Measurements from ENCODE around the gene KCNE3. TPM values are rescaled to one million over a fixed set of nuclear protein-coding genes. Genes with fewer than 3 reads are reported as not detected.

Gene KCNE3
- total RNA-seq, 1 experiment from 2014 or later = not detected

GRCh38 chr11:74460065-74460464, 7.3 kb downstream of the KCNE3 start:
- Histone ChIP-seq H2AFZ (ENCODE audit: low read length) (no peak overlapping the region), H3K27ac (ENCODE audit: low read length) (no peak overlapping the region), H4K20me1 (ENCODE audit: insufficient read depth, low read depth, low read length) (no peaks in the 10 kb centered on the region), H3K4me2 (ENCODE audit: low read depth, low read length, poor library complexity, severe bottlenecking) (no peak overlapping the region), H3K36me3 (ENCODE audit: insufficient read depth, low read length) (no peaks in the 10 kb centered on the region), H3K9me3 (ENCODE audit: low read length) (no peaks in the 10 kb centered on the region), H3K4me3 (ENCODE audit: low read length) (no peak overlapping the region), H3K79me2 (ENCODE audit: low read length) (no peaks in the 10 kb centered on the region), H3K9ac (ENCODE audit: low read length) (no peak overlapping the region), H3K4me1 (ENCODE audit: low read length) (no peaks in the 10 kb centered on the region), H3K27me3 (ENCODE audit: low read length) (no peaks in the 10 kb centered on the region), H3K9me2 (replicated peaks; ENCODE audit: insufficient read depth, low read length) (no peaks in the 10 kb centered on the region)
- DNase-seq = no peak

GRCh38 chr11:74459584-74459983, 7.8 kb downstream of the KCNE3 start:
- Histone ChIP-seq H4K20me1 (ENCODE audit: insufficient read depth, low read depth, low read length) (no peaks in the 10 kb centered on the region), H3K27ac (ENCODE audit: low read length) (no peak overlapping the region), H3K9me3 (ENCODE audit: low read length) (no peaks in the 10 kb centered on the region), H3K27me3 (ENCODE audit: low read length) (no peaks in the 10 kb centered on the region), H2AFZ (ENCODE audit: low read length) (no peak overlapping the region), H3K4me2 (ENCODE audit: low read depth, low read length, poor library complexity, severe bottlenecking) (no peak overlapping the region), H3K36me3 (ENCODE audit: insufficient read depth, low read length) (no peaks in the 10 kb centered on the region), H3K4me3 (ENCODE audit: low read length) (no peak overlapping the region), H3K79me2 (ENCODE audit: low read length) (no peaks in the 10 kb centered on the region), H3K9ac (ENCODE audit: low read length) (no peak overlapping the region), H3K9me2 (replicated peaks; ENCODE audit: insufficient read depth, low read length) (no peaks in the 10 kb centered on the region), H3K4me1 (ENCODE audit: low read length) (no peaks in the 10 kb centered on the region)
- DNase-seq = no peak

- no peak overlapping the region for H3K4me3 ChIP-seq (ENCODE audit: low read length)
- no peaks in the 10 kb centered on the region for H3K9me3 ChIP-seq (ENCODE audit: low read length)
- H3K27me3 ChIP-seq (ENCODE audit: low read length) = no peaks in the 10 kb centered on the region
- H3K36me3 ChIP-seq (ENCODE audit: insufficient read depth, low read length) = no peaks in the 10 kb centered on the region
- H3K9me2 ChIP-seq (replicated peaks; ENCODE audit: insufficient read depth, low read length) = no peaks in the 10 kb centered on the region
- H3K4me1 ChIP-seq (ENCODE audit: low read length) = no peaks in the 10 kb centered on the region
- H3K9ac ChIP-seq (ENCODE audit: low read length) = no peak overlapping the region
- no peaks in the 10 kb centered on the region for H4K20me1 ChIP-seq (ENCODE audit: insufficient read depth, low read depth, low read length)
- H3K4me2 ChIP-seq (ENCODE audit: low read depth, low read length, poor library complexity, severe bottlenecking) = no peak overlapping the region
- DNase-seq = no peak
- no peak overlapping the region for H3K27ac ChIP-seq (ENCODE audit: low read length)
- no peaks in the 10 kb centered on the region for H3K79me2 ChIP-seq (ENCODE audit: low read length)
- no peak overlapping the region for H2AFZ ChIP-seq (ENCODE audit: low read length)
Observed at GRCh38 chr11:74457356-74457755, 10.0 kb downstream of the KCNE3 start.

- no peak overlapping the region for H3K9ac ChIP-seq (ENCODE audit: low read length)
- no peaks in the 10 kb centered on the region for H3K27me3 ChIP-seq (ENCODE audit: low read length)
- no peak overlapping the region for H2AFZ ChIP-seq (ENCODE audit: low read length)
- no peaks in the 10 kb centered on the region for H3K9me2 ChIP-seq (replicated peaks; ENCODE audit: insufficient read depth, low read length)
- H3K79me2 ChIP-seq (ENCODE audit: low read length) = no peaks in the 10 kb centered on the region
- no peaks in the 10 kb centered on the region for H3K36me3 ChIP-seq (ENCODE audit: insufficient read depth, low read length)
- H3K4me1 ChIP-seq (ENCODE audit: low read length) = peaks cover 6% of the 10 kb centered on the region; the same call in 1 of the 2 replicates
- H4K20me1 ChIP-seq (ENCODE audit: insufficient read depth, low read depth, low read length) = no peaks in the 10 kb centered on the region
- peak; percentile 86 for DNase-seq
- H3K4me3 ChIP-seq (ENCODE audit: low read length) = no peak overlapping the region
- no peak overlapping the region for H3K4me2 ChIP-seq (ENCODE audit: low read depth, low read length, poor library complexity, severe bottlenecking)
- no peak overlapping the region for H3K27ac ChIP-seq (ENCODE audit: low read length)
- H3K9me3 ChIP-seq (ENCODE audit: low read length) = no peaks in the 10 kb centered on the region
Observed at GRCh38 chr11:74453373-74453975, 13.9 kb downstream of the KCNE3 start.

- Histone ChIP-seq H3K27me3 (ENCODE audit: low read length) (no peaks in the 10 kb centered on the region), H3K9ac (ENCODE audit: low read length) (no peak overlapping the region), H3K4me1 (ENCODE audit: low read length) (peaks cover 6% of the 10 kb centered on the region; the same call in 1 of the 2 replicates), H3K9me3 (ENCODE audit: low read length) (no peaks in the 10 kb centered on the region), H3K36me3 (ENCODE audit: insufficient read depth, low read length) (no peaks in the 10 kb centered on the region), H3K4me3 (ENCODE audit: low read length) (no peak overlapping the region), H2AFZ (ENCODE audit: low read length) (no peak overlapping the region), H3K9me2 (replicated peaks; ENCODE audit: insufficient read depth, low read length) (no peaks in the 10 kb centered on the region), H3K79me2 (ENCODE audit: low read length) (no peaks in the 10 kb centered on the region), H3K4me2 (ENCODE audit: low read depth, low read length, poor library complexity, severe bottlenecking) (no peak overlapping the region), H3K27ac (ENCODE audit: low read length) (no peak overlapping the region), H4K20me1 (ENCODE audit: insufficient read depth, low read depth, low read length) (no peaks in the 10 kb centered on the region)
- no peak for DNase-seq
Observed at GRCh38 chr11:74452366-74452765, 15.0 kb downstream of the KCNE3 start.

GRCh38 chr11:74450318-74450717, 17.0 kb downstream of the KCNE3 start:
- no peak overlapping the region for H3K27ac ChIP-seq (ENCODE audit: low read length)
- no peaks in the 10 kb centered on the region for H3K9me3 ChIP-seq (ENCODE audit: low read length)
- H3K27me3 ChIP-seq (ENCODE audit: low read length) = no peaks in the 10 kb centered on the region
- no peak overlapping the region for H3K4me3 ChIP-seq (ENCODE audit: low read length)
- H3K9me2 ChIP-seq (replicated peaks; ENCODE audit: insufficient read depth, low read length) = no peaks in the 10 kb centered on the region
- H3K4me2 ChIP-seq (ENCODE audit: low read depth, low read length, poor library complexity, severe bottlenecking) = no peak overlapping the region
- H2AFZ ChIP-seq (ENCODE audit: low read length) = no peak overlapping the region
- no peaks in the 10 kb centered on the region for H3K79me2 ChIP-seq (ENCODE audit: low read length)
- H3K9ac ChIP-seq (ENCODE audit: low read length) = no peak overlapping the region
- H4K20me1 ChIP-seq (ENCODE audit: insufficient read depth, low read depth, low read length) = no peaks in the 10 kb centered on the region
- peaks cover 6% of the 10 kb centered on the region; the same call in 1 of the 2 replicates for H3K4me1 ChIP-seq (ENCODE audit: low read length)
- DNase-seq = no peak
- no peaks in the 10 kb centered on the region for H3K36me3 ChIP-seq (ENCODE audit: insufficient read depth, low read length)

- no peaks in the 10 kb centered on the region for H3K36me3 ChIP-seq (ENCODE audit: insufficient read depth, low read length)
- H3K9me2 ChIP-seq (replicated peaks; ENCODE audit: insufficient read depth, low read length) = no peaks in the 10 kb centered on the region
- no peaks in the 10 kb centered on the region for H3K27me3 ChIP-seq (ENCODE audit: low read length)
- H2AFZ ChIP-seq (ENCODE audit: low read length) = peak overlapping the region; percentile 87; the same call in 1 of the 2 replicates
- H3K79me2 ChIP-seq (ENCODE audit: low read length) = no peaks in the 10 kb centered on the region
- peak overlapping the region; percentile 18; the same call in 1 of the 2 replicates for H3K4me3 ChIP-seq (ENCODE audit: low read length)
- no peak overlapping the region for H3K27ac ChIP-seq (ENCODE audit: low read length)
- H4K20me1 ChIP-seq (ENCODE audit: insufficient read depth, low read depth, low read length) = no peaks in the 10 kb centered on the region
- H3K4me1 ChIP-seq (ENCODE audit: low read length) = peaks cover 6% of the 10 kb centered on the region; the same call in 1 of the 2 replicates
- peak overlapping the region; percentile 28; the same call in 1 of the 2 replicates for H3K9ac ChIP-seq (ENCODE audit: low read length)
- peak; percentile 90 for DNase-seq
- no peaks in the 10 kb centered on the region for H3K9me3 ChIP-seq (ENCODE audit: low read length)
- peak overlapping the region; percentile 7 for H3K4me2 ChIP-seq (ENCODE audit: low read depth, low read length, poor library complexity, severe bottlenecking)
Observed at GRCh38 chr11:74449369-74449931, 17.9 kb downstream of the KCNE3 start.

DNA sequence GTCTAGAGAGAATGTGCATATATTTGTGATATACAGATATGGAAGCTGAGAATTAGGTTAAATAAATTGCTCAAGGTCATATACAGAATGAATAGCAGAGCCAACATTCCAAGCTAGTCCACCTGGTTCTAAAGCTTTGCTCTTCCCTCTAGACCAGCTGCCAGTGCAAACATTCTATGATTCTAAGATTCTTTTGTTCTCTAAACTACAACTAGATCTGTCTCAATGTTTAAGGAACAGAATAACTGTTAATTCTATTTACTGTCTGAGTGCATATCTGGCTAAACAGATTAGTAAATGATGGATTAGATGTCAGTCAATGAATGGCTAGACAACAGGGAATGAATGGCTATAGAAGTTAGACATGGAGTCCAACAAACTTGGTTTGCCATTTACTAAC, 19.6 kb downstream of the KCNE3 start:
- Histone ChIP-seq H3K36me3 (ENCODE audit: insufficient read depth, low read length) (no peaks in the 10 kb centered on the region), H3K9ac (ENCODE audit: low read length) (no peak overlapping the region), H3K9me2 (replicated peaks; ENCODE audit: insufficient read depth, low read length) (no peaks in the 10 kb centered on the region), H3K27me3 (ENCODE audit: low read length) (no peaks in the 10 kb centered on the region), H3K4me2 (ENCODE audit: low read depth, low read length, poor library complexity, severe bottlenecking) (no peak overlapping the region), H3K79me2 (ENCODE audit: low read length) (no peaks in the 10 kb centered on the region), H2AFZ (ENCODE audit: low read length) (no peak overlapping the region), H3K9me3 (ENCODE audit: low read length) (no peaks in the 10 kb centered on the region), H3K4me3 (ENCODE audit: low read length) (no peak overlapping the region), H4K20me1 (ENCODE audit: insufficient read depth, low read depth, low read length) (no peaks in the 10 kb centered on the region), H3K4me1 (ENCODE audit: low read length) (peaks cover 6% of the 10 kb centered on the region; the same call in 1 of the 2 replicates), H3K27ac (ENCODE audit: low read length) (no peak overlapping the region)
- no peak for DNase-seq

All from Karpas-422 (cell line).